HFF-Myc (cell line): Measurements from ENCODE around the gene SPANXD.

Source experiments
- DNase-seq: peaks from one replicate; pipeline ENCODE4 v3.0.0-alpha.2; 2011; ENCODE audit warnings: low read depth; ENCODE audit errors: extremely low read depth
- H3K4me3 ChIP-seq: replicated peaks from 2 replicates; pipeline ENCODE4 v1.5.1; 2011; ENCODE audit warnings: low read depth, mild to moderate bottlenecking, control low read depth, low read length
- CTCF ChIP-seq: IDR thresholded peaks from 2 replicates; pipeline ENCODE4 v1.5.1; 2012; ENCODE audit warnings: mild to moderate bottlenecking, low read depth, low read length, control low read depth; ENCODE audit errors: missing control alignments

Gene SPANXD

GRCh38 chrX:141673946-141674345, 24.6 kb downstream of the SPANXD start:
- no peak overlapping the region for H3K4me3 ChIP-seq
- no peak for TF ChIP-seq CTCF
- no peak for DNase-seq

GRCh38 chrX:141669689-141670088, 28.9 kb downstream of the SPANXD start:
- DNase-seq, result no peak
- no peak overlapping the region for H3K4me3 ChIP-seq
- TF ChIP-seq CTCF, result no peak

GRCh38 chrX:141668371-141668770, 30.2 kb downstream of the SPANXD start:
- H3K4me3 ChIP-seq, result no peak overlapping the region
- no peak for DNase-seq
- TF ChIP-seq CTCF, result no peak

GRCh38 chrX:141662781-141663180, 35.8 kb downstream of the SPANXD start:
- no peak for TF ChIP-seq CTCF
- no peak for DNase-seq
- no peak overlapping the region for H3K4me3 ChIP-seq

- no peak overlapping the region for H3K4me3 ChIP-seq
- no peak for TF ChIP-seq CTCF
- DNase-seq, result no peak
Observed at GRCh38 chrX:141652286-141652685, 46.3 kb downstream of the SPANXD start.
